GM13977 (cell line): ENCODE data around the gene MARCHF10.

Experiments
- DNase-seq: peaks from one replicate; pipeline ENCODE4 v3.0.0; 2012; ENCODE audit warnings: low spot score
- CTCF ChIP-seq: IDR thresholded peaks from 2 replicates; pipeline ENCODE4 v1.5.1; 2012; ENCODE audit warnings: mild to moderate bottlenecking, control low read depth; ENCODE audit not compliant: insufficient read depth; ENCODE audit errors: extremely low read depth, missing control alignments
- in situ Hi-C: fragments of 300-500 bp; cut with MboI; formaldehyde crosslinking; loops from one replicate; pipeline ENCODE4 v1.12.0; 2022; ENCODE audit warnings: low sequenced_read_pairs, low pct_unique_long_range_greater_than_20kb, mixed read lengths, inconsistent platforms; ENCODE audit not compliant: unreplicated experiment

The MARCHF10 gene

DNA sequence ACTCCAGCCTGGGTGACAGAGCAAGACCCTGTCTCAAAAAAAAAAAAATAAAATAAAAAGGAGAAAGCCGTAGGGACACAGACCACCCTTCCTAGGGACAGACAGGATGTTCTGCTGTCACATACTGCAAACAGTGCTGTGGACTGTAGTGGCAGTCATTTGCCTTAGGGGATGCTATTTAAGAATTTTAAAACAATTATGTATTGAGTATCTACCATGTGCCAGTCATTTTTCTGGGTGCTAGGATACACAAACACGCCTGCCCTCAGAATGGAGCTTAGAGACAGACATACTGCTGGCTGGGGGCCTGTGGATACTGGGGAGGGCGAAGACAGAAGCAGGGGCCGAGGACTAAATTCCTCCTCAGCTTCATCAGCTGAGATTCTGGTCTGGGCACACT is 135.2 kb downstream of the MARCHF10 start:
- TF ChIP-seq CTCF = no peak
- DNase-seq = no peak
- in situ Hi-C loops = no loop called here

DNA sequence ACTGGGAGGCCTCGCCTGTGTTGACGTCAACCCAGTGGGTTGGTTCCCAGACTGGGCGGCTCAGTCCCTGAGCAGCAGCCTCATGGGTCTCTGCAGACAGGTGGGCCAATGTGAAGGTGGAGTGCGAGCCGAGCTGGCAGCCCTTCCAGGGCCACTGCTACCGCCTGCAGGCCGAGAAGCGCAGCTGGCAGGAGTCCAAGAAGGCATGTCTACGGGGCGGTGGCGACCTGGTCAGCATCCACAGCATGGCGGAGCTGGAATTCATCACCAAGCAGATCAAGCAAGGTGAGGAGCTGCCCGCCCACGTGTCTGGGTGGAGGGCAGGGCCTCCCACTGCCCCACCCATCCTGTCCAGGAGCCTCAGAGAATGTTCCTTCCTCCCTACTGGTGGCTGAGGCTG is 136.6 kb downstream of the MARCHF10 start:
- in situ Hi-C loops = no loop called here
- TF ChIP-seq CTCF = no peak
- DNase-seq = no peak

- DNase-seq = no peak
- no peak for TF ChIP-seq CTCF
- in situ Hi-C loops = no loop called here
Measured at GRCh38 chr17:62670202-62670821, 137.8 kb downstream of the MARCHF10 start.

- in situ Hi-C loops = no loop called here
- TF ChIP-seq CTCF = no peak
- no peak for DNase-seq
Measured at GRCh38 chr17:62668091-62668804, 139.9 kb downstream of the MARCHF10 start.

- no peak for TF ChIP-seq CTCF
- DNase-seq = no peak
- in situ Hi-C loops = no loop called here
Measured at GRCh38 chr17:62666801-62667591, 141.1 kb downstream of the MARCHF10 start.

DNA sequence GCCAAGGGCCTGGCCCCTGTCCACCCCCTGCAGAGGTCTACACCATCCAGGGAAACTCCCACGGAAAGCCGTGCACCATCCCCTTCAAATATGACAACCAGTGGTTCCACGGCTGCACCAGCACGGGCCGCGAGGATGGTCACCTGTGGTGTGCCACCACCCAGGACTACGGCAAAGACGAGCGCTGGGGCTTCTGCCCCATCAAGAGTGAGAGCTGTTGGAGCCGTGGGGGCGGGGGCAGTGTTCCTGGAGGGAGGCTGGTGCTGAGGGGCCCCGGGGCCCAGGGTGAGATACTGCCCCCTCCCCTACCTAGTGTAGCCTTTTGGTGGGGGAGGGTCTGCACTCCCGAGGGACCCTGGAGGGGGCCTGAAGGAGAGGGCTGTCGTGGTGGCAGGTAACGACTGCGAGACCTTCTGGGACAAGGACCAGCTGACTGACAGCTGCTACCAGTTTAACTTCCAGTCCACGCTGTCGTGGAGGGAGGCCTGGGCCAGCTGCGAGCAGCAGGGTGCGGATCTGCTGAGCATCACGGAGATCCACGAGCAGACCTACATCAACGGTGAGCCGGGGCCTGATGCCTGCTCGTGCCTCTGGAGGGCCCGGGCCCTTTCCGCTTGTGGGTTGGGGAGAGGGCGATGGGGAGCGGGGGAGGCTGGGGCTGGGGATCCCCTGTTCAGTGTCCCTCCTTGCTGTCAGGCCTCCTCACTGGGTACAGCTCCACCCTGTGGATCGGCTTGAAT is 141.9 kb downstream of the MARCHF10 start:
- in situ Hi-C loops = no loop called here

More for the DNA sequence above, 141.9 kb downstream of the MARCHF10 start:
- DNase-seq = no peak
- TF ChIP-seq CTCF = no peak
